ENCODE measurements around the gene DIAPH2.

The DIAPH2 gene

GRCh38 chrX:96792047-96792446, 107.4 kb downstream of the DIAPH2 start:
- H4K20me1 ChIP-seq (ENCODE audit: insufficient read depth, low read length), result no peaks in the 10 kb centered on the region
- H3K9me2 ChIP-seq (replicated peaks; ENCODE audit: insufficient read depth, low read length), result no peaks in the 10 kb centered on the region
- H3K9me3 ChIP-seq (replicated peaks; ENCODE audit: insufficient read depth, low read length), result no peaks in the 10 kb centered on the region
- no peak overlapping the region for H2AFZ ChIP-seq (ENCODE audit: low read length)
- no peak for DNase-seq
- H3K4me2 ChIP-seq (ENCODE audit: low read depth, low read length), result no peak overlapping the region
- H3K27ac ChIP-seq (ENCODE audit: low read length), result no peak overlapping the region
- no peaks in the 10 kb centered on the region for H3K27me3 ChIP-seq (replicated peaks; ENCODE audit: insufficient read depth, low read length)
- H3K4me3 ChIP-seq (ENCODE audit: low read length), result no peak overlapping the region
- no peak overlapping the region for H3K9ac ChIP-seq (ENCODE audit: low read length)
- H3K36me3 ChIP-seq (replicated peaks; ENCODE audit: insufficient read depth, low read length), result no peaks in the 10 kb centered on the region
- H3K79me2 ChIP-seq (ENCODE audit: low read length), result no peaks in the 10 kb centered on the region
- H3F3A ChIP-seq (ENCODE audit: insufficient read depth, low read length), result no peaks in the 10 kb centered on the region
- no peaks in the 10 kb centered on the region for H3K4me1 ChIP-seq (ENCODE audit: low read length)
- TF ChIP-seq EZH2 (optimal IDR thresholded peaks at IDR 0.05; ENCODE audit: low read depth, low read length), result no peak
- TF ChIP-seq, protein P1, sequence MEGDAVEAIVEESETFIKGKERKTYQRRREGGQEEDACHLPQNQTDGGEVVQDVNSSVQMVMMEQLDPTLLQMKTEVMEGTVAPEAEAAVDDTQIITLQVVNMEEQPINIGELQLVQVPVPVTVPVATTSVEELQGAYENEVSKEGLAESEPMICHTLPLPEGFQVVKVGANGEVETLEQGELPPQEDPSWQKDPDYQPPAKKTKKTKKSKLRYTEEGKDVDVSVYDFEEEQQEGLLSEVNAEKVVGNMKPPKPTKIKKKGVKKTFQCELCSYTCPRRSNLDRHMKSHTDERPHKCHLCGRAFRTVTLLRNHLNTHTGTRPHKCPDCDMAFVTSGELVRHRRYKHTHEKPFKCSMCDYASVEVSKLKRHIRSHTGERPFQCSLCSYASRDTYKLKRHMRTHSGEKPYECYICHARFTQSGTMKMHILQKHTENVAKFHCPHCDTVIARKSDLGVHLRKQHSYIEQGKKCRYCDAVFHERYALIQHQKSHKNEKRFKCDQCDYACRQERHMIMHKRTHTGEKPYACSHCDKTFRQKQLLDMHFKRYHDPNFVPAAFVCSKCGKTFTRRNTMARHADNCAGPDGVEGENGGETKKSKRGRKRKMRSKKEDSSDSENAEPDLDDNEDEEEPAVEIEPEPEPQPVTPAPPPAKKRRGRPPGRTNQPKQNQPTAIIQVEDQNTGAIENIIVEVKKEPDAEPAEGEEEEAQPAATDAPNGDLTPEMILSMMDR (IDR thresholded peaks at IDR 0.05; ENCODE audit: low read length), result no peak
- TF ChIP-seq EZH2phosphoT487 (IDR thresholded peaks at IDR 0.05; ENCODE audit: low read length), result no peak

DNA sequence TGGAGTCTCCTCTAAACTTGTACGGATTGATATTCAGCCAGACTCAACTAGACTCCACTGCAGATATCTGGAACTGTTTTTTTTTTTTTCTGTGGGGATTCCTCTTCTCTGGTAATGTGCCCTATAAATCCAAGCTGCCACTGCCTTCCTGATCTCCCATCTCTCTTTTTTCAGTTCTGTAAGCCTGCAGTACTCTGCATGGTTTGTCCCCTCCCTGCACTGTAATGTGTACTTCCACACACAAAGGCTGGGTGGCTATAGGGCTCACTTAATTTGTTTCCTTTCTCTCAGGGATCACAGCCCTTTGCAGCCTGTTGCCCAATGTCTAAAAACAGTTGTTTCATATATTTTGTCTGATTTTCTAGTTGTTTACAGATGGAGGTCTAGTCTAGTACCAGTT, 114.3 kb downstream of the DIAPH2 start:
- H3K79me2 ChIP-seq (ENCODE audit: low read length), result no peaks in the 10 kb centered on the region
- no peaks in the 10 kb centered on the region for H3K27me3 ChIP-seq (replicated peaks; ENCODE audit: insufficient read depth, low read length)
- H3K9me3 ChIP-seq (replicated peaks; ENCODE audit: insufficient read depth, low read length), result no peaks in the 10 kb centered on the region
- no peak overlapping the region for H3K4me2 ChIP-seq (ENCODE audit: low read depth, low read length)
- TF ChIP-seq, protein P1 (IDR thresholded peaks at IDR 0.05; ENCODE audit: low read length), result no peak
- TF ChIP-seq EZH2 (optimal IDR thresholded peaks at IDR 0.05; ENCODE audit: low read depth, low read length) (no peak), EZH2phosphoT487 (IDR thresholded peaks at IDR 0.05; ENCODE audit: low read length) (no peak)
- H3F3A ChIP-seq (ENCODE audit: insufficient read depth, low read length), result no peaks in the 10 kb centered on the region
- H3K9me2 ChIP-seq (replicated peaks; ENCODE audit: insufficient read depth, low read length), result no peaks in the 10 kb centered on the region
- no peak for DNase-seq
- H3K9ac ChIP-seq (ENCODE audit: low read length), result no peak overlapping the region
- no peaks in the 10 kb centered on the region for H3K4me1 ChIP-seq (ENCODE audit: low read length)
- no peaks in the 10 kb centered on the region for H4K20me1 ChIP-seq (ENCODE audit: insufficient read depth, low read length)
- H3K4me3 ChIP-seq (ENCODE audit: low read length), result no peak overlapping the region
- no peak overlapping the region for H3K27ac ChIP-seq (ENCODE audit: low read length)
- H2AFZ ChIP-seq (ENCODE audit: low read length), result no peak overlapping the region
- H3K36me3 ChIP-seq (replicated peaks; ENCODE audit: insufficient read depth, low read length), result no peaks in the 10 kb centered on the region

- H3K9ac ChIP-seq (ENCODE audit: low read length), result no peak overlapping the region
- H3K36me3 ChIP-seq (replicated peaks; ENCODE audit: insufficient read depth, low read length), result no peaks in the 10 kb centered on the region
- no peaks in the 10 kb centered on the region for H3K79me2 ChIP-seq (ENCODE audit: low read length)
- H3K4me1 ChIP-seq (ENCODE audit: low read length), result no peaks in the 10 kb centered on the region
- no peaks in the 10 kb centered on the region for H3K27me3 ChIP-seq (replicated peaks; ENCODE audit: insufficient read depth, low read length)
- H3F3A ChIP-seq (ENCODE audit: insufficient read depth, low read length), result no peaks in the 10 kb centered on the region
- no peak overlapping the region for H2AFZ ChIP-seq (ENCODE audit: low read length)
- H3K4me3 ChIP-seq (ENCODE audit: low read length), result no peak overlapping the region
- H4K20me1 ChIP-seq (ENCODE audit: insufficient read depth, low read length), result no peaks in the 10 kb centered on the region
- H3K9me2 ChIP-seq (replicated peaks; ENCODE audit: insufficient read depth, low read length), result no peaks in the 10 kb centered on the region
- H3K4me2 ChIP-seq (ENCODE audit: low read depth, low read length), result no peak overlapping the region
- TF ChIP-seq EZH2phosphoT487 (IDR thresholded peaks at IDR 0.05; ENCODE audit: low read length) (no peak), EZH2 (optimal IDR thresholded peaks at IDR 0.05; ENCODE audit: low read depth, low read length) (no peak)
- TF ChIP-seq, protein P1 (IDR thresholded peaks at IDR 0.05; ENCODE audit: low read length), result no peak
- no peak for DNase-seq
- H3K27ac ChIP-seq (ENCODE audit: low read length), result no peak overlapping the region
- H3K9me3 ChIP-seq (replicated peaks; ENCODE audit: insufficient read depth, low read length), result no peaks in the 10 kb centered on the region
Observed at GRCh38 chrX:96807318-96807717, 122.7 kb downstream of the DIAPH2 start.
